Ovary (tissue), 10 donors: ENCODE results near the gene FKBP10. TPM values are rescaled to one million over a fixed set of nuclear protein-coding genes. Genes with fewer than 3 reads are reported as not detected.

Source experiments
- DNase-seq, 5 donors: peaks; one replicate each; pipeline ENCODE4 v3.0.0-alpha.2; 2019 to 2020
- H3K27ac ChIP-seq, 2 donors: fragments of 200-600 bp; one replicate each; pipeline versions ENCODE4 v1.5.1 to v1.8.0; 2019 to 2022
- H3K27me3 ChIP-seq: fragments of 200-600 bp; one replicate; pipeline ENCODE4 v1.8.0; 2022
- H3K36me3 ChIP-seq: fragments of 200-600 bp; sonication (generic); one replicate; pipeline ENCODE4 v1.5.1; 2019
- H3K4me1 ChIP-seq: one replicate; pipeline ENCODE4 v1.8.1; 2013; ENCODE audit warnings: mild to moderate bottlenecking, moderate library complexity; ENCODE audit not compliant: insufficient read depth
- H3K4me3 ChIP-seq: fragments of 200-600 bp; sonication (generic); one replicate; pipeline ENCODE4 v1.5.1; 2017
- H3K9me3 ChIP-seq, 2 donors: fragments of 200-600 bp in 1 of 2; sonication (generic) in 1 of 2; one replicate each; pipeline versions ENCODE4 v1.5.1 to v1.8.1; 2013 to 2019; ENCODE audit warnings: mild to moderate bottlenecking in 1 of 2, moderate library complexity in 1 of 2
- EP300 ChIP-seq: sonication (generic); formaldehyde crosslinking; IDR thresholded peaks from one replicate; pipeline ENCODE4 v1.6.1; 2017; ENCODE audit warnings: antibody characterized with exemption
- POLR2A ChIP-seq: fragments of 450-650 bp; IDR thresholded peaks from one replicate; pipeline ENCODE4 v1.6.1; 2017; ENCODE audit warnings: antibody characterized with exemption, mild to moderate bottlenecking, moderate library complexity
- WGBS, 3 donors: extraction: QIAGEN DNeasy Blood & Tissue Kit in 1 of 3; methylation state at CpG; one replicate each; pipeline versions ENCODE4 v1.1.5 to v1.1.7; 2013 to 2017; 5-methylcytosine and 5-hydroxymethylcytosine counted together
- intact Hi-C, 4 donors: fragments of 100-400 bp; cut with DNase I; formaldehyde crosslinking; loops; one replicate each; pipeline versions ENCODE4 v1.11.0 to v1.15.1; 2022 to 2023
- long read RNA-seq, 3 donors: library from polyadenylated mRNA in 2 of 3; unstranded in 2 of 3; transcript quantifications; one replicate each; pipeline ENCODE4 v2.0.0 and lab custom pipeline, GENCODE V29; 2021 to 2026
- polyA plus RNA-seq, 2 donors: library from polyadenylated mRNA; stranded (reverse); fragments of 200-250 nt in 1 of 2; fragments of 350-450 nt in 1 of 2; fragmentation: Illumina TruSeq in 1 of 2; extraction: RNeasy Lipid Tissue Mini Kit (QIAGEN cat#74804) in 1 of 2; gene quantifications; one replicate each; pipeline ENCODE4 v1.2.3, GENCODE V29; 2013 to 2014
- total RNA-seq, 7 donors: library from RNA; depleted of rRNA in 2 of 7; stranded (reverse); fragments of >200 nt in 2 of 7; fragmentation: NEBNext Ultra II Directional in 3 of 7; extraction: Animal tissue kit (Norgen Biotek cat#: 25700) in 3 of 7; gene quantifications; one replicate each; pipeline versions ENCODE4 v1.1.0 to v1.2.4, GENCODE V29; 2016 to 2023
- TF ChIP-seq, protein P1 (sequence below), 3 donors: fragments of 450-650 bp in 2 of 3; fragments of 200-600 bp in 1 of 3; IDR thresholded peaks; one replicate each; pipeline versions ENCODE4 v1.5.1 to v1.8.0; 2016 to 2022; ENCODE audit warnings: antibody characterized with exemption in 3 of 3, mild to moderate bottlenecking in 1 of 3
- donor health status: DM: no; HTN: no; CAD: no; lungs with moderate emphysema.
- donor health status: DM: no; HTN: no; CAD: no.
- donor health status: Bipolar disorder and iron deficiency.
- donor health status: DM: yes; HTN: yes; CAD: no.
- donor health status: DM: no; HTN: no; CAD: no.
- donor health status: DM: yes; HTN: yes; CAD: no.

The FKBP10 gene, protein sequence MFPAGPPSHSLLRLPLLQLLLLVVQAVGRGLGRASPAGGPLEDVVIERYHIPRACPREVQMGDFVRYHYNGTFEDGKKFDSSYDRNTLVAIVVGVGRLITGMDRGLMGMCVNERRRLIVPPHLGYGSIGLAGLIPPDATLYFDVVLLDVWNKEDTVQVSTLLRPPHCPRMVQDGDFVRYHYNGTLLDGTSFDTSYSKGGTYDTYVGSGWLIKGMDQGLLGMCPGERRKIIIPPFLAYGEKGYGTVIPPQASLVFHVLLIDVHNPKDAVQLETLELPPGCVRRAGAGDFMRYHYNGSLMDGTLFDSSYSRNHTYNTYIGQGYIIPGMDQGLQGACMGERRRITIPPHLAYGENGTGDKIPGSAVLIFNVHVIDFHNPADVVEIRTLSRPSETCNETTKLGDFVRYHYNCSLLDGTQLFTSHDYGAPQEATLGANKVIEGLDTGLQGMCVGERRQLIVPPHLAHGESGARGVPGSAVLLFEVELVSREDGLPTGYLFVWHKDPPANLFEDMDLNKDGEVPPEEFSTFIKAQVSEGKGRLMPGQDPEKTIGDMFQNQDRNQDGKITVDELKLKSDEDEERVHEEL
- total RNA-seq: 100 to 1,000 TPM in 2 of 7 donors, 10 to 100 TPM in 5; 37.1 to 106 (median 82.5) TPM
- 10 to 100 TPM; 76.2 to 80.0 TPM for polyA plus RNA-seq
- long read RNA-seq, donor 1, transcript FKBP10-201 (10 exons, 2,662 nt): major isoform, 15 of 42 reads
- long read RNA-seq, donor 1, partial matches to known transcripts: 24 of 42 reads
- long read RNA-seq, donor 1, other reads (novel, unspliced or antisense): 2 of 42 reads
- long read RNA-seq, donor 2, transcript FKBP10-201 (10 exons, 2,662 nt): major isoform, 16 of 110 reads
- long read RNA-seq, donor 2, partial matches to known transcripts: 53 of 110 reads
- long read RNA-seq, donor 2, other reads (novel, unspliced or antisense): 35 of 110 reads
- long read RNA-seq, donor 3, transcript FKBP10-201 (10 exons, 2,662 nt): major isoform, 21 of 34 reads
- long read RNA-seq, donor 3, partial matches to known transcripts: 6 of 34 reads
- long read RNA-seq, donor 3, other reads (novel, unspliced or antisense): 7 of 34 reads

DNA sequence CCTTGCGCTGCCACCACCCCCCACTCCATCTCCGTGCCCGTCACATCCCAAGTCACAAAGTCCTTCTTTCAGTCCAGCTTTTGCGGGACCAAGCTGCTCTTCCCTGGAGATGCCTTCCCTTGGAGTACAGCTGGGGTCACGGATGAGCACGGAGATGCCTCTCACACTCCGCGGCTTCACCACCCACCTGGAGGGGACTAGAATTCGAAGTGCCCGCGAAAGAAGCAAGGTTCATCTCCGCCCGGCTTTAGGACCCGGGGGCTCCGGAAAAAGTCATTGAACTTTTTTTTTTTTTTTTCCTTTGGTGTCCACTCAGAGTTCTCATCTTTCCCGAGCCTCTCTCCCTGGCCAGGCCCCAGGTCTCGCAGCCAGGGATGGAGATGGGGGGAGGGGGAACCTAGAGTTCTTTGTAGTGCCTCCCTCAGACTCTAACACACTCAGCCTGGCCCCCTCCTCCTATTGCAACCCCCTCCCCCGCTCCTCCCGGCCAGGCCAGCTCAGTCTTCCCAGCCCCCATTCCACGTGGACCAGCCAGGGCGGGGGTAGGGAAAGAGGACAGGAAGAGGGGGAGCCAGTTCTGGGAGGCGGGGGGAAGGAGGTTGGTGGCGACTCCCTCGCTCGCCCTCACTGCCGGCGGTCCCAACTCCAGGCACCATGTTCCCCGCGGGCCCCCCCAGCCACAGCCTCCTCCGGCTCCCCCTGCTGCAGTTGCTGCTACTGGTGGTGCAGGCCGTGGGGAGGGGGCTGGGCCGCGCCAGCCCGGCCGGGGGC lies at the start of gene FKBP10:
Gene FKBP10, plus strand, starts transcription at position 624 of the 771 bp plus-strand sequence. Its CDS starts 31 bp downstream, at position 655.
- Histone ChIP-seq H3K4me3 (peak within 1 kb of the TSS; percentile 86), H3K27me3 (no peaks in the 10 kb centered on the region), H3K9me3 (no peaks in the 10 kb centered on the region), H3K4me1 (peaks cover 8% of the 10 kb centered on the region), H3K27ac (peak within 1 kb of the TSS; percentile 47 to 67), H3K36me3 (no peaks in the 10 kb centered on the region)
- intact Hi-C loops: no loop called here
- 0 to 1% (median 1%) methylated on average over 33 to 35 of the region's 35 CpGs for WGBS, 3 donors
- TF ChIP-seq, protein P1, sequence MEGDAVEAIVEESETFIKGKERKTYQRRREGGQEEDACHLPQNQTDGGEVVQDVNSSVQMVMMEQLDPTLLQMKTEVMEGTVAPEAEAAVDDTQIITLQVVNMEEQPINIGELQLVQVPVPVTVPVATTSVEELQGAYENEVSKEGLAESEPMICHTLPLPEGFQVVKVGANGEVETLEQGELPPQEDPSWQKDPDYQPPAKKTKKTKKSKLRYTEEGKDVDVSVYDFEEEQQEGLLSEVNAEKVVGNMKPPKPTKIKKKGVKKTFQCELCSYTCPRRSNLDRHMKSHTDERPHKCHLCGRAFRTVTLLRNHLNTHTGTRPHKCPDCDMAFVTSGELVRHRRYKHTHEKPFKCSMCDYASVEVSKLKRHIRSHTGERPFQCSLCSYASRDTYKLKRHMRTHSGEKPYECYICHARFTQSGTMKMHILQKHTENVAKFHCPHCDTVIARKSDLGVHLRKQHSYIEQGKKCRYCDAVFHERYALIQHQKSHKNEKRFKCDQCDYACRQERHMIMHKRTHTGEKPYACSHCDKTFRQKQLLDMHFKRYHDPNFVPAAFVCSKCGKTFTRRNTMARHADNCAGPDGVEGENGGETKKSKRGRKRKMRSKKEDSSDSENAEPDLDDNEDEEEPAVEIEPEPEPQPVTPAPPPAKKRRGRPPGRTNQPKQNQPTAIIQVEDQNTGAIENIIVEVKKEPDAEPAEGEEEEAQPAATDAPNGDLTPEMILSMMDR (IDR thresholded peaks at IDR 0.05): no peak
- no peak for TF ChIP-seq POLR2A
- TF ChIP-seq EP300: no peak
- DNase-seq: peak; percentile 79 to 84 (median 82)

DNA sequence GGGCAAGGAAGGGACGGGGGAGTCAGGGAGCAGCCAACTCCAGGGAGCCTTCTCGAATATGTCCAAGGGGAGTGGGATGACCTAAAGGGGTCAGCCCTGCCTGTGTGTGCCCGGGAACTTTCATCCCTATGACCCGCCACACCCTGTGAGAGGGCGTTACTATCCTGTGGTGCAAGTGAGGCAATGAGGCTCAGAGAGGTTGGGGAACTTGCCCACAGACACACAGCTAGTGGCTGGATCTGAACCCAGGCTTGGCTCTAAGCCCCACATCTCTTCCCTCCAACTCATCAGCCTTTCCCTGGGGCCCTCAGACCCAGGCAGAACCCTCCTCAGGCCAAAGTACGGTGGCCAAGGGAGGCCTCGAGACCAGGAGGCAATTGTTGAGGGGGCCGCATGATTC lies 49.5 kb upstream of the FKBP10 start:
- intact Hi-C loops: no loop called here
- DNase-seq: no peak
- Histone ChIP-seq H3K36me3 (peaks cover 2% of the 10 kb centered on the region), H3K4me3 (no peak overlapping the region), H3K27ac (no peak overlapping the region), H3K4me1 (no peaks in the 10 kb centered on the region), H3K9me3 (no peaks in the 10 kb centered on the region), H3K27me3 (no peaks in the 10 kb centered on the region)
- TF ChIP-seq POLR2A (no peak), EP300 (no peak)
- TF ChIP-seq, protein P1 (IDR thresholded peaks at IDR 0.05): no peak
- WGBS, 3 donors: 89 to 95% (median 92%) methylated on average over 8 of the region's 8 CpGs

DNA sequence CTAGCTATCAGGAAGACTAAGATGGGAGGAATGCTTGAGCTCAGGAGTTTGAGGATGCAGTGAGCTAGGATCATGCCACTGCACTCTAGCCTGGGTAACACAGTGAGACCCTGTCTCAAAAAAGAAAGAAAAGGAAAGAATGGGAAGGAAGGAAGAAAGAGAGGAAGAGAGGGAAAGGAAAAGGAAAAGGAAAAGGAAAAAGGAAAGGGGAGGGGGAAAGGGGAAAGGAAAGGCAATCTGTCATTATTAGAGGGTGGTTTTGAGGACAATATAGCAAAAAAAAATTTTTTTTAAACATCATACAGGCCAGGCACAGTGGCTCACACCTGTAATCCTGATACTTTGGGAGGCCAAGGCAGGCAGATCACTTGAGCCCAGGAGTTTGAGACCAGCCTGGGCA lies 46.7 kb upstream of the FKBP10 start:
- no peak for DNase-seq
- no peaks in the 10 kb centered on the region for H3K9me3 ChIP-seq
- no peak overlapping the region for H3K27ac ChIP-seq
- no peak overlapping the region for H3K4me3 ChIP-seq
- TF ChIP-seq POLR2A (no peak), EP300 (no peak)
- TF ChIP-seq, protein P1 (IDR thresholded peaks at IDR 0.05): no peak
- intact Hi-C loops: no loop called here
- no peaks in the 10 kb centered on the region for H3K4me1 ChIP-seq
- H3K36me3 ChIP-seq: peaks cover 2% of the 10 kb centered on the region
- H3K27me3 ChIP-seq: no peaks in the 10 kb centered on the region
